ENCODE data around the gene EPC2. TPM values are rescaled to one million over a fixed set of nuclear protein-coding genes. Genes with fewer than 3 reads are reported as not detected.

The EPC2 gene
- total and polyA plus RNA-seq, 2 of the 8 experiments (the other 6 are each of a cell fraction or from before 2014, with no cell fraction given) = 16.1 to 25.7 TPM

- Histone ChIP-seq H3K79me2 (ENCODE audit: control insufficient read depth in 1 of 2, insufficient read depth in 2 of 2, low read length in 2 of 2) (peaks cover 0 to 55% of the 10 kb centered on the region in 2 experiments; a peak in 2 of 4 replicates), H3K14ac (ENCODE audit: insufficient read length) (no peak overlapping the region)
- CTCF ChIA-PET (ENCODE audit: partially characterized antibody) = interaction anchor here (0.6 to 1.3 kb wide), 2 partner anchors 12 to 336 kb away, joined by 3 to 4 read pairs; no protein-coding TSS in a partner anchor
Measured at GRCh38 chr2:148704247-148704646, 59.7 kb downstream of the EPC2 start.

More at GRCh38 chr2:148704247-148704646, 59.7 kb downstream of the EPC2 start:
- FAIRE-seq = no peak
- H2BK12ac ChIP-seq (ENCODE audit: low read depth, low read length) = no peak overlapping the region
- POLR2A ChIA-PET (ENCODE audit: partially characterized antibody) = no interaction called here
- no peak overlapping the region for H3K4me3 ChIP-seq (ENCODE audit: extremely low read depth in 1 of 4, insufficient read depth in 2 of 4, low read depth in 3 of 4, low read length in 4 of 4)
- peaks cover 0 to 13% (median 6%) of the 10 kb centered on the region in 4 experiments; a peak in 5 of 8 replicates for H3K36me3 ChIP-seq (ENCODE audit: control insufficient read depth in 2 of 4, insufficient read depth in 4 of 4, low read length in 3 of 4)
- H2AK5ac ChIP-seq (ENCODE audit: low read depth, low read length) = no peak overlapping the region
- no peak overlapping the region for H4K91ac ChIP-seq (replicated peaks; ENCODE audit: insufficient read length, low read length)
- H3K56ac ChIP-seq (replicated peaks; ENCODE audit: insufficient read length, low read depth, low read length) = no peak overlapping the region
- no peak overlapping the region for H3K4me2 ChIP-seq (ENCODE audit: insufficient read depth in 1 of 2, low read depth in 2 of 2, low read length in 2 of 2)
- peaks cover 7 to 15% of the 10 kb centered on the region in 2 experiments; a peak in 2 of 4 replicates for H3K9me3 ChIP-seq (ENCODE audit: insufficient read depth in 2 of 2, low read depth in 1 of 2, low read length in 1 of 2)
- no peaks in the 10 kb centered on the region for H3K4me1 ChIP-seq (replicated peaks in 1 of 4; ENCODE audit: control insufficient read depth in 3 of 4, insufficient read depth in 4 of 4, low read length in 3 of 4)
- H3K79me1 ChIP-seq (ENCODE audit: low read depth, low read length) = no peaks in the 10 kb centered on the region
- H3K9ac ChIP-seq (replicated peaks in 1 of 4; ENCODE audit: extremely low read depth in 1 of 4, low read depth in 3 of 4, low read length in 3 of 4) = no peak overlapping the region
- no peak overlapping the region for H4K5ac ChIP-seq (ENCODE audit: insufficient read length, low read depth, low read length)
- H4K8ac ChIP-seq (ENCODE audit: extremely low read depth, insufficient read depth, low read length) = no peak overlapping the region
- H2BK120ac ChIP-seq (replicated peaks; ENCODE audit: low read depth, low read length) = no peak overlapping the region
- no peak overlapping the region for H3K4ac ChIP-seq (replicated peaks; ENCODE audit: insufficient read length, low read depth, low read length)
- no peaks in the 10 kb centered on the region for H4K20me1 ChIP-seq (replicated peaks in 1 of 2; ENCODE audit: control insufficient read depth in 1 of 2, insufficient read depth in 2 of 2, low read length in 2 of 2)
- H3K23ac ChIP-seq (ENCODE audit: insufficient read length) = no peak overlapping the region
- no peak overlapping the region for H2BK5ac ChIP-seq (ENCODE audit: low read depth, low read length)
- no peak overlapping the region for H3K27ac ChIP-seq (ENCODE audit: low read depth, low read length)
- TF ChIP-seq GABPA (IDR thresholded peaks at IDR 0.05; ENCODE audit: borderline replicate concordance, insufficient read depth, low read length) = no peak
- TF ChIP-seq JUND (IDR thresholded peaks at IDR 0.05; ENCODE audit: low read length) = no peak
- TF ChIP-seq PHF8 (conservative IDR thresholded peaks at IDR 0.05; ENCODE audit: low read depth, low read length) = no peak
- TF ChIP-seq KDM1A (IDR thresholded peaks at IDR 0.05; ENCODE audit: borderline replicate concordance, low read length) = no peak
- no peak for TF ChIP-seq MAFK (IDR thresholded peaks at IDR 0.05; ENCODE audit: low read depth, low read length)
- H2AFZ ChIP-seq (ENCODE audit: low read length) = no peak overlapping the region
- no peaks in the 10 kb centered on the region for H3K23me2 ChIP-seq (ENCODE audit: low read depth, low read length)
- H3K27me3 ChIP-seq (replicated peaks in 1 of 4; ENCODE audit: control insufficient read depth in 3 of 4, extremely low read depth in 1 of 4, insufficient read depth in 3 of 4, low read length in 3 of 4) = no peaks in the 10 kb centered on the region
- no peak overlapping the region for H2BK20ac ChIP-seq (ENCODE audit: low read length)
- no peak overlapping the region for H3K18ac ChIP-seq (ENCODE audit: extremely low read depth, low read length)
- DNase-seq (ENCODE audit: low read depth in 1 of 2, low spot score in 2 of 2) = no peak
- no peak overlapping the region for H2BK15ac ChIP-seq (ENCODE audit: low read length)

All from H1 (cell line).